ENCODE data around the gene SLC39A13.

- TF ChIP-seq CTCF (conservative IDR thresholded peaks at IDR 0.05 in 1 of 2, IDR thresholded peaks at IDR 0.05 in 1 of 2; ENCODE audit: extremely low read depth in 1 of 2, insufficient read depth in 1 of 2, low read depth in 1 of 2, low read length in 2 of 2), result no peak
- no peak for TF ChIP-seq EZH2 (IDR thresholded peaks at IDR 0.05; ENCODE audit: borderline replicate concordance, low read length)
Observed at GRCh38 chr11:47453365-47453764, 45.0 kb downstream of the SLC39A13 start.

Measured in mammary epithelial cell (primary cell).